K562 (cell line): Measurements from ENCODE around the gene SYCN. TPM values are rescaled to one million over a fixed set of nuclear protein-coding genes. Genes with fewer than 3 reads are reported as not detected.
A peak's percentile ranks its signal among the peaks of the same experiment; 100 is the strongest.

ENCODE experiments used
- ATAC-seq: fragments of 200-7000 bp; cut with Tn5 transposase; 3 replicates; pipeline ENCODE4 v1.9.1; 2020; ENCODE audit warnings: moderate library complexity
- BruUV-seq: library from RNA; stranded (reverse); fragments of 400-500 nt; replicated peaks from 2 replicates; lab custom pipeline; 2021; lab: Mats Ljungman, UMichigan
- CTCF ChIA-PET: fragments of 300-600 bp; formaldehyde crosslinking; extraction: SDS; loops from one replicate; lab custom pipeline; 2021; ENCODE audit warnings: low intra/inter-chr PET ratio; lab: Yijun Ruan, JAX
- POLR2A ChIA-PET: fragments of 300-600, 350-650 bp; sonication (Branson Sonifier 250); formaldehyde crosslinking; extraction: SDS; loops from one replicate; lab custom pipeline; 2021; ENCODE audit warnings: antibody characterized with exemption, inconsistent platforms; lab: Yijun Ruan, JAX
- DNase-seq, 4 experiments: peaks; one replicate each; pipeline versions ENCODE4 v3.0.0 to v3.0.0-alpha.2; 2011 to 2018; ENCODE audit warnings: low spot score in 3 of 4, mixed read lengths in 3 of 4; ENCODE audit errors: extremely low read depth in 1 of 4
- FAIRE-seq: peaks from 2 replicates; lab custom pipeline; 2011; peaks lifted over from hg19 to GRCh38; lab: Jason Lieb, UNC
- H2AFZ ChIP-seq: 2 replicates; pipeline ENCODE4 v1.6.0; 2011; ENCODE audit warnings: low read depth, low read length, control low read depth, inconsistent platforms
- H3K27ac ChIP-seq: fragments of 200-600 bp; 3 replicates; pipeline ENCODE4 v1.8.0; 2011; ENCODE audit warnings: low read depth, mild to moderate bottlenecking, control low read depth, inconsistent platforms, low read length, moderate library complexity, mixed read lengths; ENCODE audit errors: extremely low read depth
- H3K27me3 ChIP-seq, 2 experiments: fragments of 300-600 bp in 1 of 2; 2 replicates in 1 of 2; 3 replicates in 1 of 2; pipeline versions ENCODE4 v1.6.0 to v1.8.0; 2011; ENCODE audit warnings: inconsistent platforms in 2 of 2, low read length in 2 of 2, mild to moderate bottlenecking in 1 of 2, mixed read lengths in 1 of 2, moderate library complexity in 1 of 2; ENCODE audit not compliant: control insufficient read depth in 2 of 2, insufficient read depth in 2 of 2
- H3K36me3 ChIP-seq: fragments of 300-600 bp; 3 replicates; pipeline ENCODE4 v1.8.0; 2011; ENCODE audit warnings: mild to moderate bottlenecking, low read length, inconsistent platforms; ENCODE audit not compliant: control insufficient read depth, insufficient read depth
- H3K4me1 ChIP-seq, 2 experiments: fragments of 200-600 bp in 1 of 2; replicated peaks in 1 of 2; 2 replicates in 1 of 2; 3 replicates in 1 of 2; pipeline versions ENCODE4 v1.5.1 to v1.8.0; 2011; ENCODE audit warnings: inconsistent platforms in 2 of 2, low read length in 2 of 2, mild to moderate bottlenecking in 1 of 2, mixed read lengths in 1 of 2, moderate library complexity in 1 of 2; ENCODE audit not compliant: control insufficient read depth in 2 of 2, insufficient read depth in 2 of 2
- H3K4me2 ChIP-seq: 2 replicates; pipeline ENCODE4 v1.6.1; 2011; ENCODE audit warnings: low read length, control low read depth, inconsistent platforms, mixed read lengths; ENCODE audit not compliant: insufficient read depth
- H3K4me3 ChIP-seq: fragments of 200-600 bp; sonication (generic), shearing (Covaris generic); 2 replicates; pipeline ENCODE4 v1.5.1; 2016; ENCODE audit warnings: control low read depth, inconsistent platforms
- H3K79me2 ChIP-seq: fragments of 200-600 bp; 3 replicates; pipeline ENCODE4 v1.8.0; 2011; ENCODE audit warnings: low read length, inconsistent platforms; ENCODE audit not compliant: control insufficient read depth, insufficient read depth
- H3K9ac ChIP-seq, 2 experiments: 2 replicates each; pipeline versions ENCODE4 v1.6.0 to v1.6.1; 2011; ENCODE audit warnings: low read depth in 2 of 2, low read length in 2 of 2, control low read depth in 1 of 2, inconsistent platforms in 1 of 2, mild to moderate bottlenecking in 1 of 2, mixed read lengths in 1 of 2; ENCODE audit not compliant: insufficient read depth in 1 of 2
- H3K9me1 ChIP-seq: one replicate; pipeline ENCODE4 v1.6.0; 2011; ENCODE audit warnings: inconsistent platforms, mild to moderate bottlenecking, low read length, moderate library complexity; ENCODE audit not compliant: control insufficient read depth, insufficient read depth
- H3K9me3 ChIP-seq: replicated peaks from 2 replicates; pipeline ENCODE4 v1.5.1; 2011; ENCODE audit warnings: low read depth, low read length, inconsistent platforms; ENCODE audit not compliant: control insufficient read depth, insufficient read depth
- H4K20me1 ChIP-seq: replicated peaks from 2 replicates; pipeline ENCODE4 v1.6.1; 2011; ENCODE audit warnings: low read length, inconsistent platforms, mixed read lengths; ENCODE audit not compliant: control insufficient read depth, insufficient read depth
- CBFA2T3 ChIP-seq: fragments of 450-650 bp; IDR thresholded peaks from 2 replicates; pipeline ENCODE4 v1.6.1; 2017
- CHD2 ChIP-seq: IDR thresholded peaks from 2 replicates; pipeline ENCODE4 v1.6.1; 2011; ENCODE audit warnings: low read depth, low read length
- CLOCK ChIP-seq: fragments of 250-450 bp; sonication (Bioruptor Pico); IDR thresholded peaks from 2 replicates; pipeline ENCODE4 v1.4.0; 2020; ENCODE audit warnings: mild to moderate bottlenecking, moderate library complexity, borderline replicate concordance
- GABPB2 ChIP-seq: fragments of 250-450 bp; sonication (Bioruptor Pico); conservative IDR thresholded peaks from 2 replicates; pipeline ENCODE4 v1.5.1; 2021; ENCODE audit warnings: mild to moderate bottlenecking
- GTF2A2 ChIP-seq: IDR thresholded peaks from 2 replicates; pipeline ENCODE4 v1.6.1; 2016; ENCODE audit warnings: mild to moderate bottlenecking, missing genetic modification characterization, missing compliant biosample characterization
- MNT ChIP-seq, 2 experiments: fragments of 450-650 bp; conservative IDR thresholded peaks; 2 replicates each; pipeline ENCODE4 v1.6.1; 2017; ENCODE audit warnings: mild to moderate bottlenecking in 2 of 2, moderate library complexity in 2 of 2
- TCF3 ChIP-seq: sonication (generic); formaldehyde crosslinking; IDR thresholded peaks from 2 replicates; pipeline ENCODE4 v1.4.0; 2020; ENCODE audit warnings: mild to moderate bottlenecking, missing genetic modification reagents
- TEAD4 ChIP-seq, 2 experiments: sonication (generic) in 1 of 2; formaldehyde crosslinking in 1 of 2; IDR thresholded peaks; 2 replicates each; pipeline versions ENCODE4 v1.6.1 to v1.8.0; 2012 to 2022; ENCODE audit warnings: borderline replicate concordance in 1 of 2, inconsistent platforms in 1 of 2, low read length in 1 of 2, mild to moderate bottlenecking in 1 of 2, missing genetic modification reagents in 1 of 2
- ZNF23 ChIP-seq: fragments of 250-450 bp; sonication (Bioruptor Pico); IDR thresholded peaks from 2 replicates; pipeline ENCODE4 v1.4.0; 2020; ENCODE audit warnings: mild to moderate bottlenecking
- WGBS: fragments of 100-300 bp; shearing (Covaris generic); methylation state at CpG from one replicate; pipeline ENCODE4 v1.1.6; 2016; ENCODE audit warnings: low coverage, mixed read lengths; ENCODE audit not compliant: insufficient coverage; ENCODE audit errors: missing lambda C conversion rate; 5-methylcytosine and 5-hydroxymethylcytosine counted together
- in situ Hi-C: fragments of 300-500 bp; cut with MboI; formaldehyde crosslinking; loops from 4 replicates; pipeline ENCODE4 v1.15.0; 2018; ENCODE audit warnings: inconsistent platforms, mixed read lengths
- intact Hi-C: fragments of 100-400 bp; cut with micrococcal nuclease; formaldehyde crosslinking; loops from 2 replicates; pipeline ENCODE4 v1.14.2; 2022
- polyA plus RNA-seq, 8 experiments: library from polyadenylated mRNA; depleted of rRNA in 4 of 8; stranded (reverse) in 5 of 8; unstranded in 3 of 8; fragments of >200 nt; fragmentation: Nextera tagmentation in 2 of 8; fragmentation: Illumina TruSeq in 1 of 8; extraction: Ambion mirVana in 2 of 8; extraction: Trizol in 1 of 8; gene quantifications; 2 replicates each; pipeline versions ENCODE4 v1.2.1 to v1.2.3, GENCODE V29; 2011 to 2014; ENCODE audit warnings: inconsistent platforms in 1 of 8, missing spikeins in 1 of 8
- total RNA-seq, 7 experiments: library from RNA; depleted of rRNA in 6 of 7; stranded (reverse); fragments of >200 nt in 6 of 7; fragmentation: Illumina TruSeq in 2 of 7; extraction: Trizol in 2 of 7; gene quantifications; 2 replicates each; pipeline versions ENCODE4 v1.2.1 to v1.2.3, GENCODE V29; 2011 to 2021; ENCODE audit warnings: low replicate concordance in 1 of 7

The SYCN gene
- total and polyA plus RNA-seq, 9 of the 15 experiments (the other 6 are each of a cell fraction or from before 2014, with no cell fraction given): not detected

- no peak for TF ChIP-seq MNT (conservative IDR thresholded peaks at IDR 0.05)
Observed at GRCh38 chr19:39203372-39204341, at the start of gene SYCN (continued).

GRCh38 chr19:39253374-39254149 is 49.5 kb upstream of the SYCN start:
- H4K20me1 ChIP-seq: no peaks in the 10 kb centered on the region
- H3K36me3 ChIP-seq: no peaks in the 10 kb centered on the region
- no TSS peak for BruUV-seq
- POLR2A ChIA-PET: interaction anchor here (0.7 kb wide), 1 partner anchor 49 kb away, joined by 3 read pairs; no protein-coding TSS in a partner anchor
- H3K4me3 ChIP-seq: no peak overlapping the region
- intact Hi-C loops (loop anchor here (10.0 kb wide), 1 partner anchor 51 kb away; no protein-coding TSS in a partner anchor), in situ Hi-C loops (no loop called here)
- no peaks in the 10 kb centered on the region for H3K27me3 ChIP-seq
- no peaks in the 10 kb centered on the region for H3K9me1 ChIP-seq
- FAIRE-seq (no peak), ATAC-seq (no peak), DNase-seq (peak in 1 of 4 experiments; percentile 46)
- H3K9me3 ChIP-seq: no peaks in the 10 kb centered on the region
- H2AFZ ChIP-seq: peak overlapping the region; percentile 97; the same call in 1 of the 2 replicates
- 51% methylated on average over 7 of the region's 8 CpGs for WGBS
- H3K4me2 ChIP-seq: no peak overlapping the region
- CTCF ChIA-PET: no interaction called here
- H3K4me1 ChIP-seq: peaks cover 48 to 51% of the 10 kb centered on the region in 2 experiments
- H3K27ac ChIP-seq: 0 out of 3 replicates have a peak overlapping the region, but pooled peaks have one; percentile 11
- H3K9ac ChIP-seq: peak overlapping the region in 1 of 2 experiments; percentile 66; a peak in 1 of 4 replicates
- H3K79me2 ChIP-seq: no peaks in the 10 kb centered on the region
- TF ChIP-seq CHD2 (peak; percentile 78), CLOCK (CRISPR knock-in tag) (no peak), TCF3 (peak; percentile 41; the same call in 1 of the 2 replicates), TEAD4 (IDR thresholded peaks at IDR 0.05; ENCODE audit: low read length) (peak; percentile 55; the same call in 1 of the 2 replicates), TEAD4 (CRISPR knock-in tag; IDR thresholded peaks at IDR 0.05; ENCODE audit: borderline replicate concordance) (no peak), GABPB2 (CRISPR knock-in tag) (no peak), GTF2A2 (tag) (no peak), CBFA2T3 (peak; percentile 79), ZNF23 (CRISPR knock-in tag) (no peak)
